ENCODE data around the gene RAPGEF1.

Gene RAPGEF1

DNA sequence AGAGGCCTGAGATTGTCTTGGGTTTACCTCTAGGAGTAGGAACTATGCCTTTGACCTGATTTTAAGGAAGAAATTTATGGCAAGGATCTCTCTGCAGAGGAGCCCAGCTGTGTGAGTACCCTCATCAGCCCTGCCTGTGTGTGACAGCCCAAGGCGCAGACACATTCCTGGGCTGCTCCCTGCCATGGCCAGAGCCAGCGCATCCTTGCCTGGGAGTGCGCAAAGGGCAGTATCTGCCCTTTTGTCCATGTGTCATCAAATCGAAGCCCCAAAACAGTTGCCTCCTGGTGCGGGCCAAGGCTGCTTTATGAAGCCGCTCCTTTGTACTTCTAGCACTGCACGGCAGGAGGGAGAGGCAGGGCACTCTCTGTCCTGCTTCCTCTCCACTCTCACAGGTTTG is 142.6 kb downstream of the RAPGEF1 start:
- no peak for DNase-seq

DNA sequence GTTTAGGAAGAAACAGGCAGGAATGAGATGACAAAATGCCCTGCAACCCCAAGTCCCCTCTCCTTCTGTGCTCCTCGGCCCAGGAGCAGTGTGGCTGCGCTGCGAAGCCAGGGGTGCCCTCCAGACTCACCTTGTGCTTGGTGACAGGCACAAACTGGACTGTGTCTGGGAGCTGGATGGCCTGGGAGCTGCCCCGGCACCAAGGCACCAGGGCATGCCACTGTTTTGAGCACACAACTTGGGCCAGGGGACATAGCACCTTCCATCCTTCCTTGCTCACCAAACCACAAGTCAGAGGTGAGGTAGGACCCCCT is 143.5 kb downstream of the RAPGEF1 start:
- no peak for DNase-seq

DNA sequence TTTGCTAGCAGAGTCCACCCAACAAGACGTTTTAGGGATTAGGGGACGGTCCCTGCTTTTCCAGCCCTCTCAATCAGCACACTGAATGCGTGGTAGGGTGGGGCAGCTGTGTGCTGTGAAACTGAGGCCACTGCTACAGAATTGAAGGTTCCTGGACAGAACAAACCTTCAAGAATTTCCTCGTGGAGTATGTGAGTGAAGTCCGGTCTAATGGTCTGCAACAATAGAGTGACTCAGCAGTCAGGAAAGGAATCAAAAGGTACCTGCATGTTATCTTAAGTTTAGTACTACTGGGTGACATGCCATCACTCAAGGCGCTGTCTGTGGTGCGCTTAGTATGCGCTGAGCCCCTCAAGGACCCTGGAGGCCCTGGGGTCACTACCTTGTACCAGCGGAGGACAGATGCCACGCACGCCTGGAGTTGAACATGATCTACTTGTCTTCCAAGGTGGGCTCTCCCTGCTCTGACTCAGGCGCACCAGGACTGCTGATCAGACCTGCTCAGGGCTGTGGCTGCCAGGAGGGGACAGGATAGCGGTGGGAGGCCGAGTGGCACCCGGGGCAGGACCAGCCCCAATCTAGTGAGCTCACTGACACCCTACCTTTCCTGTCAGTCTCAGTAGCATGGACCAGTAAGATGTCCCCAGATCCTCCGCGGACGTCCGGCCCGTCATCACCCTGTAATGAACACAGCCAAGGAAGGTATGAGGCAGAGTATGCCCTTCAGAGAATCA is 144.0 kb downstream of the RAPGEF1 start:
- no peak for DNase-seq

DNA sequence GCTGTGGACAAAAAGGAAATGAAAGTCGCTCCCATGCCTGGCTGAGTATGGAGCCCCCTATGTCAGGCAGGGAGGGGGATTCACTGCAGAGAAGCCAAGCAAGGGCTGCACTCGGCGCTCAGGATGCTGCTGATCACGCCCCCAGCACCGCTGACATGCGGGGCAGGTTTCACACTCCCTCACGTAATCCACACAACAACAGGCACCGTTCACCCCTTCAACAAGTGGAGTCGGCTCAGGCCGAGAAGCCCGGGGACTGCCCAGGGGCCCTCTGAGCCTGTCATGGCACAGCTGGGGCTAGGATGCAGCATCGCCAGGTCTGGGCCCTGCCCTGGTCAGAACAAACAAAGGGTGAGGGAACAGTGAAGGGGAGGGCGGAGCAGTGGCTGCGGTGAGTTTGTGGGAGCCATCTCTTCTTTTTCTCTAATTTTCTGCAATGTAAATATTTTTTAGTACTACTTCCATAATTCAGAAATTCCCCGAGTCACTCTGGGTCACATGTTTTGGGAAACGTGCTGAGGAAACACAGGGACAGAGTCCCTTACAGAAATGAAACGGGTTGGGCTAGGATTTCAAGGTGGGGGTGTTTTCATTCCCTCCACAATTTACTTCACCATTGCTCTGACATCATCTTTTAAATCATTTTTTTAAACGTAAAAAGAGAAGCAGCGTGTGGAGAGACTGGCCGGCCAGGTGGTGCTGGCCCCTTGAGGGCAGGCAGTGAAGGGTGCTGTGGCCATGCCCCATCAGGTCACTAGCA is 144.8 kb downstream of the RAPGEF1 start:
- DNase-seq, result no peak

DNA sequence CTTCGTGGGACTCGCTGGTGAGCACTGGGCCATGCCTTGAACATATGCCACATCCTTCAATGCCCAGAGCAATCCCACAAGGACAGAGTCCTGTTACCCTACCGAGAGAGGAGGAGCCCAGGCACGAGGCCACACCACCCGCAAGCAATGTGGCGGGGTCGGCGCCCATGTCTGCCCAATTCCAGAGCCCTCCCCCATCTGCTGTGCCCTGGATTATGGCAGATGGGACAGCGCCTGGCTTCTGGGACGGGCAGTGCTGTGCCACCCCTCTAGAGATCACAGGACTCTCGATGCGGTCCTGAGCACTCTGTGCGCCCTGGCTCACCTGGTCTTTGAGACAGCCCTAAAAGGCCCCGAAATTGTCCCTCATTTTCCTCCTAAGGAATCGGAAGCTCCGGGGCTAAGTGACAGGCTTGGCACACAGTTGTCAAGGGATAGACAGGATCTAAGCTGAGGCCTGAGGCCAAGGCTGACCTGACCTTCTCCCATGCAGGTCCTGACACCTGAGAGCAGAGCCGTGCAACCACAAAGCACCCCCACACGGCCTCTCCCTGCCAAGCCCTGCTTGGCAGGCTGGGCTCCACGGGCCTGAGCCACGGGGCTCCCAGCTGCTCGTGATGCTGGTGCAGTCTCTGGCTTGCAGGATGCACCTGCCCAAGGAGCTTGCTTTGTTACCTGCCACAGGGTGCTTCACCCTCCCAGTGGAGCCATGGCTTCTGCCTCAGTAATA is 145.8 kb downstream of the RAPGEF1 start:
- DNase-seq, result no peak

DNA sequence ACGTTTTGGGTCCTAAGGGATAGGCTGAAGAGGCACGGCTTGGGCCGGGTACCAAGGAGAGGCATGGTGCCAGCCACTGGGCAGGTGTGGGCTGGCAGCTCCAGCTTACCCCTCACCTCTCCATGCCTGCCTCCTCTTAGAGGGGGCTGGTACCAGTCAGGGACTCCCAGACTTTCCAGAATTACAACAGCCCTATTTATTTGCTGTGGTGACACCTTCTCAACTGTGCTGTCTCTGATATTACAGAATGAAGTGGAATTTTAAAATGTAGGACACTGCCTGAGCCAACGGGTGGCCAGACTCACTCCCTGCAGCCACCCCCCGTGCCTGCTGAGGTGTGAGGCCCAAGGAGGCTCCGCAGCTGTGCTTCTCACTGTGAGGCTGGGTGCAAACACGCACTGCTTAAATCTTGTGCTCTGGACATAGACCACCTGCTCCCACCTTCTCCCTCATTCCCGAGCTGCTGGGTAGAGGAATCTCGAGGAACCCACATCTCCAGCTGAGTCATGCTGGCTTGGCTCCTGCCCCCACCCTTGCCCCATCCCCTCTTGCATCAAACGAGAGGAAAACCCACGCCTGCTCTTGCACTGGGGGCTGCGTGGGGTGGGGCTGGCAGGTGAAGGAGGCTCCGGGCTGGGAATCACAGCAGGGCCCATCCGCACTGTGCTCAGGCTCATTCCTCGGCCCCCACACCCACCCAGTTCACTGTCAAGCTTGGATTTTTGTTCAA is 146.6 kb downstream of the RAPGEF1 start:
- no peak for DNase-seq

DNA sequence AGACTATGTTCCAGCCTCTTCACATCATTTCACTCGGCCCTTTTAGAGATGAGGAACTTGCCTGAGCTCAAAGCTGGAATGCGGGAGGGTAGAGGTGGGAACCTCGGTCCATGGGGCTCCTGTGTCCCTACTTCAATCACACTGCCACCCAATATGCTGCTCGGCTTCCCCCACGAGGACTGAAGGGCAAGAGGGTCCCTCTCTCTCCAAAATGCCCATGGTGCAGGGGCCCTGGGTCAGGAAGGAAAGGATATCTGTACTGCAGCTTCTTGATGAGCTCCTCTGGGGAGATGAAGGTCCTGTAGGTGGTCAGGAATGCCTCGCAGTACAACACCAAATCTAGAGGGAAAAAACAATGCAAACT is 148.0 kb downstream of the RAPGEF1 start:
- no peak for DNase-seq

DNA sequence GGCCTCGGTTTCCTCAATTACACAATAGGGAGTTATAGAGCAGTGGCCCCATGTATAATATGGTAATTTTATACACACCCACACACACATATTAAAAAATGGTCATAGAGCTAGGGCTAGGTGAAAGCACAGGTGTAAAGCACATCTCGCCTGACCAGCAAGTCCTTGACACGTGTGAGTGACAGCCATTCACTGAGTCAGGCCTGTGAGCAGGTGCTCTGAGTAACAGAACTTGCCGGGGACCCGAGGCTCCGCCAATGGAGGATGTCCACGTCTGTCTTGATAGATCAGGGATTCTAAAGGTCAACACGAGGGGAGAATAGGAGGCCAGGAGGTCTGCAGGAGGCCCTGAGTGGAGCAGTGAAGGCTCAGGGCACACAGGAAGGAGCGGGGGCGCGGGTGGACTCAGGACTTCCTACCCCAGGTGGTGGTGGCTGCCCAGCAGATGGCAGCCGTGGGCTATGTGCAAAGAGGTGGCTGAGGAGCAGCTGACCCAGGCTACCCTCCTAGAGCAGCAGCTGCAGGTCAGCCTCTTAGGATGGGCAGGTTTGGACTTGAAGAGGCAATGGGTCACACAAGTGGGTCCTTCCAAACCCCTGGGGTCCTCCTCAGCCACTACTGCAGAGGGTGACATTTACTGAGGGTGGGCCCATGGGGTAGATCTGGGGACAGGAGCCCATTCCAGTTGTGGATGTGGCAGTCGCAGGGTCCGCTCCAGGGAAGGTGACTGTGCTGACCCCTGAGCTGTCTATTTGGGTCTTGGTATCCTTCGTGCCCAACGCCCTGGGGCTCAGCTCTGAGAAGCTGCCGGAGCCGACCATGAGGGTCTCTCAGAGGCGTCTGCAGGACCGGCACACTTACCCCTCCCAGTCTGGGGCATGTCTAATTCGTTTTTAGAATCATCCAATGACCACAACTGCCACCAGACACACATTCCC is 148.7 kb downstream of the RAPGEF1 start:
- DNase-seq, result peak; percentile 2

DNA sequence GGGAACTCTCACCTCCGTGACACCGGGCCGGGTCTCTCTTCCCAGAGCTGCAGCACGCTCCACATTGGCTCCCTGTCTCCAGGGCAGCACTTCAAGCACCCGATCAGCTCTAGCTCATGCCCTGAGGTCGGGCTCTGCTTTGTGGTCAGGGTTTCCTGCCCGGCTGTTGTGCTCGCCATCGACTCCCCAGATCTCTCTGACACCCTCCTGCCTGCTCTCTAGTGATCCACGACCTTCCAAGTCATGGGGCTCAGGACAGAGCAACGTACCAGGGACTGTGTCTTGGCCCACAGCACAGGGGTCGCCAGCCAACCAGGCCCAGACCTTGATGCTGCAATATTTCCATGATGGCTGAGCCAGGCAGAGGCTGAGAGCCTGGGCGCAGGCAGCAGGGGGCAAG is 149.4 kb downstream of the RAPGEF1 start:
- DNase-seq, result no peak

DNA sequence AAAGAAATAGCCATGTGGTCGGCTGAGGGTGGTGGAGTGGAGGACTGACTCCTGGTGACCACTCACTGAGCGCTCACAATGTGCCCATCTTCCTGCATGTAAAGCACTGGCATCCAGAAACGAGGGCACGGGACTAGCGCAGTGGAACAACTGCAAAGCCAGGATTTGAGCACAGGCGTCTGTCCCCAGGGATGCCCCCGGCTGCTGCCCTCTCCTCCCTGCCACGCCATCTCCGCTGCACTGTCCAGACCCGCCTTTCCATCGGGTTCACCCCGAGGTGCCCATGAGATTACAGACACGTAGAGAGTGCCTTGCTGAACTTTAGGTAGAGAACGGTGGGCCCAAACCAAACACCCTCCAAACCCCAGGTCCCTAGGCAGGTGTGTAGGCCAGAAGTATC is 149.9 kb downstream of the RAPGEF1 start:
- no peak for DNase-seq

DNA sequence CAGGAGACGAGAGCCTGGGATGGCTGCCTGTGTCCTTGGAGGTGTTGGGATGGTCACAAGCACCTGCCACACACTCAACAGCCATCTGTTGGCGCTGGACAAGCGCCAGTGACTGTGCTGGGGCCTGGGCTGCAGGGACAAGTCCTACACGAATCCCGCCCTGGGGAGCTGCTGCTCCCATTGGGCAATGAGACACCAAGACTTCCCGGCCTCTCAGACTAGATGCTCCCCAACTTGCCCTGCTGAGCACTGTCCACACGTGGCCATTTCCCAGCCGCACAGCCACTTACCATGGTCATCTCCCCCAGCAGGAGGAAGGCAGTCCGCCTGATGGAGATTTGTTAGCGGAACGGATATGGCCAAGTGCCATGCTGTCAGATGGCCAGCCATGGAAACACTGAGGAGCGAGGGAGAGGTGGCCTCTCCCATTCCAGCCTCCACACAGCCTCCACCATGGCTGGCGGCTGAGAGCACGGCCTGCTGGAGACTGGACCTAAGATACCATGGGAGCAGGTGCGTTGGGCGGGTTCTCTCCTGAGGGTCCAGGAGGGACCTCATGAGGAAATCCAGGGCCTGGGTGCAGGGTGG is 150.7 kb downstream of the RAPGEF1 start:
- DNase-seq, result no peak

DNA sequence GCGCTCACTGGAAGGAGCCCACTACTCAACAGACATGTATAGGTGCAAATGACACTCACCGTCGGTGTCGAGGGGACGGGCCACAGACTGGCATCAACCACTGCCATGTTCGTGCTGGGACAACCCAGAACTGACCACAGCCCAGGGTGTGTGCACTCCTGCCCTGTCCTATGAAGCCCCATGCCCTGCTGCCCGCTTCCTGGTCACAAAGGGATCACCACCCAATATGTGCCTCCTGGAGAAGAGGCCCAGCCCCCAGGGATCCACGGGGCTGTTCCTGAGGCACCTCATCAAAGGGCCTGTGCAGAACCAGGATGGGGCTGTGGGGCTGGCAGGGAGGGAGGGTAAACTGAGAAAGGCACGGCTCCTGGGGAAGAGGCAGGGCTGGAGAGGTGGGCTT is 151.5 kb downstream of the RAPGEF1 start:
- DNase-seq, result no peak

DNA sequence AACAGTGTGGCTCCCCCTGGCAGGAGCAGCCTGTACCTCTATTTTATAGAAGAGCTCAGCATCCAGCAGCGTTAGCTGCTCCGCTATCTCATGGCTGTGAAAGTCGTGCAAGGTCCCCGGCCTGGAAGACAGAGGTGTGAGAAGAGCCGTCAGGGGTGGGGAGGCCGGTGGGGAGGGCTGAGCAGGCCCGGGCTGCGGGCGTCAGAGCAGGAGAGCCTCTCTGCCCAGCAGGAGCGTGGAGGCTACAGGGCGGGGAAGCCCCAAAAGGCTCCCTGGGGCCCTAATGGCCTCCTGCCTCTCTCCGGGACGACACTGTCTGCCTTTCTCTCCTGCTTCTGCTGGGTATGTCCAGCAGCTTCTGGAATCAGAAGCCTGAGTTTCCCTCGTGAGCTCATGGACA is 152.0 kb downstream of the RAPGEF1 start:
- no peak for DNase-seq

DNA sequence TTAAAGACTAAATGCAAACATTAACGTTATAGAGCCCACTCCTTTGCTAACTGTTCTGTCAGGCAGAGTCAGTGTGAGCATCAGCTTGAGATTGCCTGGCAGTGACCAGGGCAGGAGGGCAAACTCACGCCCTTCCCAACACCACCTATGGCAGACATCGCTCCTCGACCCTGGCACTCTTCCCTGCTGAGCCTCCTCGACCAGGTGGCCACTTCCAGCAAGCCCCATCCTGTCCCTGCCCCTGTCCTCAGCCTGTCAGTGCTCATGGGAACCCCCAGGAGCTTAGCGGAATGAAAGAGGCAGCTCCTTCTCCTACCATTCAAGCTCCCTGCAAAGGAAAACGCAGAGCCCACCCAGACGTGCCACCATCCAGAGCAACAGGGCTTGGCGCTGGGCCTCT is 152.5 kb downstream of the RAPGEF1 start:
- no peak for DNase-seq

DNA sequence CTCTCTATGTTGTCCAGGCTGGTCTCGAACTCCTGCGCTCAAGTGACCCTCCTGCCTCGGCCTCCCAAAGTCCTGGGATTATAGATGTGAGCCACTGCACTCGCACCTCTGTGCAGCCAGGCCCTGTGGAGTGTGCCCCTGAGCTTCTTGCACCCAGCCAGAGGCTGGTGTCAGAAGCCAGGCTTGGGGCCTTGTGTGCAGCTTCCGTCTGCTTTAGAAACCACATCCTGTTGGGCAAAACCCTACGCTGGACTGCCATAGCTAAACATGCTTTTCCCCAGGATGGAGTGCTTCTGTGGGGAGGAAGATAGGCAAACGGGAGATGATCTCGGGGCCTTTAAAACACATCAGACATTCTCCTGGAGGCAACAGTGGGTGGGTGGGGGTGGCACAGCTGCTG is 154.5 kb downstream of the RAPGEF1 start:
- no peak for DNase-seq

DNA sequence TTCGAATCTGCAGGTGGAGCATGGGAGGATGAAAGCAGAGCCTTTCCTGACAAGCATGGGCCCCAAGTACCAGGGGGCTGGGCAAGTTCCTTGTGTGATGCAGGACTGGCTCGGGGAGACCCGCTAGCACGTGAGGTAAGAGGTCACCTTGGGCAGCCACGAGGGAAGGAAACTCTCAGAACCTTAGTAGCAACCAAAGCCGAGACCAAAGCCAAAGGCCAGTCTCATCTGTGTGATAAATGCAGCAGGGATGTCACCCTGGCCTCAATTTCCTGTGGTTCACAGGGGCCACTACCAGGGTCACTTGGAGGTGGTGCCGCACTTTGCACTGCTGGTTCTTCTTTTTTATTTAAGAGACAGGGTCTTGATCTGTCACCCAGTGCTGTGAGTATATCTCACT is 155.0 kb downstream of the RAPGEF1 start:
- no peak for DNase-seq

DNA sequence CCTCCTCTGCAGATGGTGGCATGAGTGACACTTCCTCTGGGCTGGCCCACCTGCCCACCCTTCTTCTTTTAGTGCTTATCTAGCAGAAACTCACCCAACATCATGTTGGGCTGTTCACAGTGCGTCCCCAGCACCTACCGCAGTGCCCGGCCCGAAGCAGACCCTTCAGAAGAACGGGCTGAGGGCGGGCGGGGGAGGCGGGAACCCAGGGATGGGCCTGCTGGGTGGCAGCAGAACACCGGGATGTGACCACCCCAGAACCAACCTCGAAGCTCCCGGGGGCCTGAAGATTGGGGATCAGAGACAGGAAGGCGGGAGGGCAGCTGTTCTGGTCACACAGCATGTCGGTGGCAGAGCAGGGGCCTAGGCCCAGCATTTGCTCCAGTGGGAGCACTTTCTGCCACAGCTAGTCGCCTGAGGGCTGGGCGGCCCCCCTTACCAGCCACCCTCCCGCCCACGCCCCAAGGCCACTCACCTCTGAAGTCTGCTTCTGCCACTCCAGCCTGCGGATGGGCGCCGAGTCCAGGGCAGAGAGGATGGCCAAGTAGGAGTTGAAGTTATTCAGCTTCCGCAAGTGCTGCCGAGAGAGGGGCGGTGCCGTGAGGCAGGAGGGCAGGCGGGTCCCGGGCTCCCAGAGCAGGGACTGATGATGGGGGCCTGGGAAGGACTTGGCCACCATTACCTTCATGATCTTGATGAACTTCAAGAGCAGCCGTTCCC is 155.9 kb downstream of the RAPGEF1 start:
- no peak for DNase-seq

DNA sequence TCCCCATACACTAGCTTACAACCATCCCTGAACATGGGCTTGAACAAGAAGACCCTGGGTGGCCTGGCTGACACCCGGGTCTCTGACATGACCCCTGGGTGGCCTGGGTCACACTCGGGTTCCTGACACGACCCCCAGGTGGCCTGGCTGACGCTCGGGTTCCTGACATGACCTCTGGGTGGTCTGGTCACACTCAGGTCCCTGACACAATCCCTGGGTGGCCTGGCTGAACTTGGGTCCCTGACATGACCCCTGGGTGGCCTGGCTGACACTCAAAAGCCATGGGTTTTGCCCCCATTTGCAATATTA is 156.6 kb downstream of the RAPGEF1 start:
- DNase-seq, result no peak

DNA sequence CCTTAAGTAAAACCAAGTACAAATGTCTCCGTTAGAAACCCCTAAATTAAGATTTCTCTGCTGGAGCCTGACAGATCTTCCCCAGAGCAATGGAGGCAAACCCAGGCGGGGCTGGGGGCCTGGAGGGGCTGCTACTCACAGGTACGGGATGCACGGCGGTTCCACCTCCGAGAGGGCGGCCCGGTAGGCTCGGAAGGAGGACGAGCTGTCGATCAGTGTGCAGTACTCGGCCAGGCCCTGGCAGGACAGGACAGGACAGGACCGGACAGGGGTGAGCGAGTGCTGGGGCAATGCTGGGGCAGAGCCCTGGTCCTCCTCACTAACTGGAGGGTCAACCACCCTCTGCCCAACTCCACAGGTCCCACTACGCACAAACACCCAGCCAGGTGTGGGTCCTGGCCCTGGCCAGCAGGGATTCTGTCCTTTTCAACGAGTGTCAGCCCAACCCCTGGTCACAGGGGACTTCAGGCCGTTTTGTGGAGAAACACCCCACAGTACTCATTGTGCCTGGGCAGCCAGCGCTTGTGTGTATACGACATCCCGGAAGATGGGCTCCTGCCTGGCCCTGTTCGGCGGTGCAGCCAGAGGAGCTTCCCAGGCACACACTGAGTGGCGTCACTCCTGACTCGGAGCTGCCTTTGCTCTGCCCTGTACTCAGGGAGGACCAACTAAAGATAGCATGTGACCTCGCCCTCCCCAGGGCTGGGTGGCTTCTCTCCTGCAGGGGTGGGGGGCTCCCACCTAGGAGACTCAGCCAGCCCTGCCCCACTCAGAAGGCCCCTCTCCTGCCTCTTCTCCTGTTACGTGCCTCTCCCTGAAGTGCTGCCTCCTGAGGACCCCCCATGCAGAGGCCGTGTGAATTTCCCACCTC is 157.2 kb downstream of the RAPGEF1 start:
- DNase-seq, result no peak

DNA sequence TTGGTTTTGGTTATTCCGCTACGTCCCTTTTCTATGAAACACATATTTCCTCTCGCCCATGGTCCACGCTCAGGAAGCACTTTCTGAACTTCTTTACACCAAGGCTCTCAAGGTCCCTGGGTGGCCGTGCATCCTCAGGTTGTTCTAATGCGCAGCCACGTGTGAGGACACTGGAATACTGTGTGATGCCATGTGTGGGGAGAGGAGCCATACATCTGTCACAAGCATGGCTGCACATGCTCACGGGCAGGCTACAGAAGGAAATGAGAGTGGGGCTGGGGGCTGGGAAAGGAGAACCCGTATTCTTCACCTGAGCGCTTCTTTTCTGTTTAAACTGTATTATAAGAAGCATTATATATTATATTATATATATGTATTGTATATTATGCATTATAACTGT is 157.8 kb downstream of the RAPGEF1 start:
- no peak for DNase-seq

DNA sequence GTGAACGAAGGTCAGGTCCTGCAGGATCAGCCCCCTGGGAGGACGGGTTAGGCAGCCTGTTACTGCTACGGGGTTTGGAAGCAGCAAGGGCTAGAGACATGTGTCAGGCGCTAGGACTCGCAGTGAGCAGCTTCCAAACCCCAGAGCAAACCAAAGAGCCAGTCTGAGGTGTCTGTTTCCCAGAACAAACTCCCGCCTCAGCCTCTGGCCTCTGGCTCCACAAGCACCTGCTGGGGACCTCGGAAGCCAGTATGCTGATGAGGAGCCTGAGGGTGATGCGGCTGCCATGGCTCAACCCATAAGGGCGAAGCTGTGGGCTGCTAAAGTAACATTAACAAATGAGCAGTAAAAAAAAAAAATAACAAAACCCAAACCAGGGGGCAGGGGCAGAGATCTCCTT is 159.5 kb downstream of the RAPGEF1 start:
- DNase-seq, result no peak

Measured in NCI-H2227 treated with DMSO at 0.1 percent for 48 hours (cell line).